Measurements from ENCODE around the gene MYO18A. TPM values are rescaled to one million over a fixed set of nuclear protein-coding genes. Genes with fewer than 3 reads are reported as not detected.

Gene MYO18A
- total RNA-seq, 1 donor from 2014 or later, result 45.9 TPM

- FAIRE-seq, result no peak
- peaks cover 8% of the 10 kb centered on the region for H3K4me1 ChIP-seq (ENCODE audit: insufficient read depth, low read length)
Observed at GRCh38 chr17:29124925-29125273, 55.3 kb downstream of the MYO18A start.

GRCh38 chr17:29124135-29124924, 55.9 kb downstream of the MYO18A start:
- Histone ChIP-seq H3K4me3 (ENCODE audit: insufficient read depth, low read depth, low read length) (no peak overlapping the region), H3K9me3 (ENCODE audit: insufficient read depth, low read depth, low read length) (no peaks in the 10 kb centered on the region), H3K27me3 (ENCODE audit: insufficient read depth, low read length) (no peaks in the 10 kb centered on the region), H3K79me2 (ENCODE audit: insufficient read depth, low read length) (no peaks in the 10 kb centered on the region), H3K9ac (ENCODE audit: low read length) (no peak overlapping the region), H3K4me1 (ENCODE audit: insufficient read depth, low read length) (peaks cover 8% of the 10 kb centered on the region), H3K36me3 (ENCODE audit: insufficient read depth, low read length) (no peaks in the 10 kb centered on the region), H3K4me2 (ENCODE audit: low read length) (no peak overlapping the region), H4K20me1 (ENCODE audit: insufficient read depth, low read length) (peaks cover 34% of the 10 kb centered on the region), H2AFZ (ENCODE audit: low read depth, low read length) (no peak overlapping the region), H3K27ac (ENCODE audit: low read depth, low read length) (no peak overlapping the region)
- peak; percentile 59 for DNase-seq (ENCODE audit: low read depth)
- H3K4me1 Mint-ChIP-seq (ENCODE audit: low read depth, unreplicated experiment), result no peaks in the 10 kb centered on the region
- peaks cover 15% of the 10 kb centered on the region for H3K36me3 Mint-ChIP-seq (ENCODE audit: low read depth, unreplicated experiment)
- FAIRE-seq, result peak; percentile 84
- no peaks in the 10 kb centered on the region for H3K9me3 Mint-ChIP-seq (ENCODE audit: unreplicated experiment)
- no peak overlapping the region for H3K27ac Mint-ChIP-seq (ENCODE audit: unreplicated experiment)
- no peak overlapping the region for H3K4me3 Mint-ChIP-seq (ENCODE audit: unreplicated experiment)
- TF ChIP-seq EZH2 (IDR thresholded peaks at IDR 0.05; ENCODE audit: insufficient read depth, low read length) (no peak), CTCF (IDR thresholded peaks at IDR 0.05; ENCODE audit: insufficient read depth, low read depth, low read length) (peak; percentile 76)
- H3K27me3 Mint-ChIP-seq (ENCODE audit: low read depth, unreplicated experiment), result no peaks in the 10 kb centered on the region

More at GRCh38 chr17:29124925-29125273, 55.3 kb downstream of the MYO18A start:
- no peaks in the 10 kb centered on the region for H3K27me3 Mint-ChIP-seq (ENCODE audit: low read depth, unreplicated experiment)
- DNase-seq (ENCODE audit: low read depth), result no peak
- H3K79me2 ChIP-seq (ENCODE audit: insufficient read depth, low read length), result no peaks in the 10 kb centered on the region
- H3K27me3 ChIP-seq (ENCODE audit: insufficient read depth, low read length), result no peaks in the 10 kb centered on the region
- no peak overlapping the region for H3K4me3 ChIP-seq (ENCODE audit: insufficient read depth, low read depth, low read length)
- no peak overlapping the region for H3K27ac ChIP-seq (ENCODE audit: low read depth, low read length)
- no peaks in the 10 kb centered on the region for H3K4me1 Mint-ChIP-seq (ENCODE audit: low read depth, unreplicated experiment)
- H3K27ac Mint-ChIP-seq (ENCODE audit: unreplicated experiment), result no peak overlapping the region
- no peaks in the 10 kb centered on the region for H3K9me3 Mint-ChIP-seq (ENCODE audit: unreplicated experiment)
- H3K36me3 Mint-ChIP-seq (ENCODE audit: low read depth, unreplicated experiment), result peaks cover 13% of the 10 kb centered on the region
- no peak overlapping the region for H3K9ac ChIP-seq (ENCODE audit: low read length)
- no peak overlapping the region for H3K4me2 ChIP-seq (ENCODE audit: low read length)
- H3K9me3 ChIP-seq (ENCODE audit: insufficient read depth, low read depth, low read length), result no peaks in the 10 kb centered on the region
- no peak for TF ChIP-seq EZH2 (IDR thresholded peaks at IDR 0.05; ENCODE audit: insufficient read depth, low read length)
- no peak for TF ChIP-seq CTCF (IDR thresholded peaks at IDR 0.05; ENCODE audit: insufficient read depth, low read depth, low read length)
- H3K36me3 ChIP-seq (ENCODE audit: insufficient read depth, low read length), result no peaks in the 10 kb centered on the region
- H3K4me3 Mint-ChIP-seq (ENCODE audit: unreplicated experiment), result no peak overlapping the region
- peaks cover 34% of the 10 kb centered on the region for H4K20me1 ChIP-seq (ENCODE audit: insufficient read depth, low read length)
- H2AFZ ChIP-seq (ENCODE audit: low read depth, low read length), result no peak overlapping the region

GRCh38 chr17:29123111-29123510, 57.1 kb downstream of the MYO18A start:
- no peaks in the 10 kb centered on the region for H3K4me1 Mint-ChIP-seq (ENCODE audit: low read depth, unreplicated experiment)
- H3K9ac ChIP-seq (ENCODE audit: low read length), result no peak overlapping the region
- H2AFZ ChIP-seq (ENCODE audit: low read depth, low read length), result no peak overlapping the region
- H3K36me3 ChIP-seq (ENCODE audit: insufficient read depth, low read length), result no peaks in the 10 kb centered on the region
- peaks cover 24% of the 10 kb centered on the region for H3K36me3 Mint-ChIP-seq (ENCODE audit: low read depth, unreplicated experiment)
- no peaks in the 10 kb centered on the region for H3K79me2 ChIP-seq (ENCODE audit: insufficient read depth, low read length)
- TF ChIP-seq CTCF (IDR thresholded peaks at IDR 0.05; ENCODE audit: insufficient read depth, low read depth, low read length) (no peak), EZH2 (IDR thresholded peaks at IDR 0.05; ENCODE audit: insufficient read depth, low read length) (no peak)
- H3K27me3 Mint-ChIP-seq (ENCODE audit: low read depth, unreplicated experiment), result no peaks in the 10 kb centered on the region
- H3K27ac Mint-ChIP-seq (ENCODE audit: unreplicated experiment), result no peak overlapping the region
- FAIRE-seq (no peak), DNase-seq (ENCODE audit: low read depth) (no peak)
- H3K9me3 ChIP-seq (ENCODE audit: insufficient read depth, low read depth, low read length), result no peaks in the 10 kb centered on the region
- no peaks in the 10 kb centered on the region for H3K27me3 ChIP-seq (ENCODE audit: insufficient read depth, low read length)
- H3K4me3 ChIP-seq (ENCODE audit: insufficient read depth, low read depth, low read length), result no peak overlapping the region
- no peak overlapping the region for H3K27ac ChIP-seq (ENCODE audit: low read depth, low read length)
- peaks cover 8% of the 10 kb centered on the region for H3K4me1 ChIP-seq (ENCODE audit: insufficient read depth, low read length)
- no peaks in the 10 kb centered on the region for H3K9me3 Mint-ChIP-seq (ENCODE audit: unreplicated experiment)
- no peak overlapping the region for H3K4me2 ChIP-seq (ENCODE audit: low read length)
- H3K4me3 Mint-ChIP-seq (ENCODE audit: unreplicated experiment), result no peak overlapping the region
- peaks cover 28% of the 10 kb centered on the region for H4K20me1 ChIP-seq (ENCODE audit: insufficient read depth, low read length)
